Measurements from ENCODE around the gene VASH2. TPM values are rescaled to one million over a fixed set of nuclear protein-coding genes. Genes with fewer than 3 reads are reported as not detected.

VASH2 gene
- 251 to 303 TPM (median 254 TPM) in 3 replicates for total RNA-seq (2021)
- Bru-seq, nascent RNA = percentile 98 among the genes with signal in this experiment
- long read RNA-seq, experiment 1, full-length matches to known transcripts = 260 of 1,454 reads
- long read RNA-seq, experiment 1, partial matches to known transcripts = 138 of 1,454 reads
- long read RNA-seq, experiment 1, other reads (novel, unspliced or antisense) = 1,056 of 1,454 reads
- long read RNA-seq, experiment 2, full-length matches to known transcripts = 14 of 237 reads
- long read RNA-seq, experiment 2, partial matches to known transcripts = 123 of 237 reads
- long read RNA-seq, experiment 2, other reads (novel, unspliced or antisense) = 100 of 237 reads
- long read RNA-seq, experiment 3, partial matches to known transcripts = 0 of 17 reads
- long read RNA-seq, experiment 3, other reads (novel, unspliced or antisense) = 17 of 17 reads

DNA sequence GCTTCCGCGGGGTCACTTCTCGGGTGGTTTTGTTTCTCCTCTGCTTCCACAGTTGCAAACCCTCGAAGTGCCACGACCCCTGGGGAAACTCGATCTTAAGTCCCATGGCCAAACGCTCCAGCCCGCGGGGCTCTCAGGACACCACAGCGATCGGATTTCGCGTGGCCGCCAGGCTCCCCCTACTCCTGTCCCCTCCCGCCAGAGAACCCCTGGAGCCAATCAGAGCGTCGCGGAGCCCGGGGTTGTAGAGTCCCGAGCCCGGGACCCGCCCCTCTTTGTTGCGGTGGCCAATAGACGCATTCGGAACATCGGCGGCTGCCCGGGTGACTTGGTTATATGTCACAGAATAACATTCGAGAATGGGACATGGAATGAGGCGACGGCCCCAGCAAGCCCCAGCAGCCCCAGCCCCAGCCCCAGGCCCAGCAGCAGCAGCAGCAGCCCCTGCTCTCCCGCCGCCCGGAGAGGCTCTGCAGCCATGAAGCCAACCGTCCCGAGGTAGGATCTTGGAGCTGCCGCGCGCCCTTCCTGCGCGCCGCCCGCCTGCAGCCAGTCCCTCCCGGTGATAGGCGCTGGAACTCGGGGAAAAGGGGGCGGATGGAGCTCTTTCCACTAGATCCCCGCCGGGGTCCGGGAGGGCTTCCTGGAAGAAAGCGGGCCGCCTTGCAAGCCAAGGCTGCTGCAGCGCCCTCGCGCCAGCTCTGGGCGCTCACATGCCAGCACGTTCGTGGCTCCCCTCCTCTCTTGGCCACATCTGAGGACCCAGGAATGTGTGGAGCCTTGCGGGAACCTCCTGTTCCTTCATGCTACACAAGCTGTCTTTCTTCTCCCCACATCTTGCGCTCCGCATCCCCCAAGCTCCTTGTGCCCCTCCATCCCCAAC is at the start of gene VASH2:
Gene VASH2, plus strand, starts transcription at position 299 of the 883 bp plus-strand sequence. CDS start 1,002 bp downstream, outside the sequence.
- DNase-seq (ENCODE audit: low spot score) (peak; percentile 89), ATAC-seq (peak; percentile 98)
- H3K27me3 Mint-ChIP-seq (ENCODE audit: low read depth) = peaks cover 14% of the 10 kb centered on the region
- H3K4me1 Mint-ChIP-seq = peaks cover 62% of the 10 kb centered on the region
- peaks cover 48% of the 10 kb centered on the region for H3K36me3 Mint-ChIP-seq
- peak within 1 kb of the TSS; percentile 89 for H3K4me3 Mint-ChIP-seq
- peaks cover 10% of the 10 kb centered on the region for H3K9me3 Mint-ChIP-seq
- CTCF ChIA-PET = interaction anchor here (0.7 to 2.7 kb wide), 6 partner anchors 10 to 473 kb away, joined by 3 to 7 read pairs (median 4); partner anchors contain the start of gene FLVCR1
- H3K27ac Mint-ChIP-seq = peak within 1 kb of the TSS; percentile 74; the same call in 1 of the 2 replicates
- POLR2A ChIA-PET = interaction anchor here (0.6 to 2.1 kb wide), 6 partner anchors 17 to 342 kb away, joined by 3 to 7 read pairs (median 4); partner anchors contain the start of genes ATF3 and FLVCR1
- TF ChIP-seq ZBTB21 (CRISPR knock-in tag; IDR thresholded peaks at IDR 0.05; ENCODE audit: borderline replicate concordance) (0 out of 2 replicates have a peak, but pooled peaks have one; percentile 65), OVOL2 (CRISPR knock-in tag; IDR thresholded peaks at IDR 0.05; ENCODE audit: borderline replicate concordance) (no peak), ZNF219 (CRISPR knock-in tag; IDR thresholded peaks at IDR 0.05; ENCODE audit: borderline replicate concordance) (peak; percentile 15; the same call in 1 of the 2 replicates), ZNF396 (CRISPR knock-in tag; IDR thresholded peaks at IDR 0.05; ENCODE audit: borderline replicate concordance) (no peak), ETV6 (CRISPR knock-in tag; IDR thresholded peaks at IDR 0.05) (peak; percentile 93), RORB (CRISPR knock-in tag; IDR thresholded peaks at IDR 0.05) (no peak), NFYB (CRISPR knock-in tag; conservative IDR thresholded peaks at IDR 0.05; ENCODE audit: low read depth) (peak; percentile 72), KAT7 (CRISPR knock-in tag; IDR thresholded peaks at IDR 0.05; ENCODE audit: borderline replicate concordance) (0 out of 2 replicates have a peak, but pooled peaks have one; percentile 55), SP1 (CRISPR knock-in tag; conservative IDR thresholded peaks at IDR 0.05) (peak; percentile 0; the same call in 1 of the 2 replicates), CREM (CRISPR knock-in tag; IDR thresholded peaks at IDR 0.05) (no peak), RELA (CRISPR knock-in tag; IDR thresholded peaks at IDR 0.05; ENCODE audit: borderline replicate concordance) (no peak), NR2C2 (CRISPR knock-in tag; IDR thresholded peaks at IDR 0.05) (no peak)
- TF ChIP-seq, protein P1, sequence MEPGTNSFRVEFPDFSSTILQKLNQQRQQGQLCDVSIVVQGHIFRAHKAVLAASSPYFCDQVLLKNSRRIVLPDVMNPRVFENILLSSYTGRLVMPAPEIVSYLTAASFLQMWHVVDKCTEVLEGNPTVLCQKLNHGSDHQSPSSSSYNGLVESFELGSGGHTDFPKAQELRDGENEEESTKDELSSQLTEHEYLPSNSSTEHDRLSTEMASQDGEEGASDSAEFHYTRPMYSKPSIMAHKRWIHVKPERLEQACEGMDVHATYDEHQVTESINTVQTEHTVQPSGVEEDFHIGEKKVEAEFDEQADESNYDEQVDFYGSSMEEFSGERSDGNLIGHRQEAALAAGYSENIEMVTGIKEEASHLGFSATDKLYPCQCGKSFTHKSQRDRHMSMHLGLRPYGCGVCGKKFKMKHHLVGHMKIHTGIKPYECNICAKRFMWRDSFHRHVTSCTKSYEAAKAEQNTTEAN (CRISPR knock-in tag; IDR thresholded peaks at IDR 0.05) = peak; percentile 38; the same call in 1 of the 2 replicates
- TF ChIP-seq, protein P2, sequence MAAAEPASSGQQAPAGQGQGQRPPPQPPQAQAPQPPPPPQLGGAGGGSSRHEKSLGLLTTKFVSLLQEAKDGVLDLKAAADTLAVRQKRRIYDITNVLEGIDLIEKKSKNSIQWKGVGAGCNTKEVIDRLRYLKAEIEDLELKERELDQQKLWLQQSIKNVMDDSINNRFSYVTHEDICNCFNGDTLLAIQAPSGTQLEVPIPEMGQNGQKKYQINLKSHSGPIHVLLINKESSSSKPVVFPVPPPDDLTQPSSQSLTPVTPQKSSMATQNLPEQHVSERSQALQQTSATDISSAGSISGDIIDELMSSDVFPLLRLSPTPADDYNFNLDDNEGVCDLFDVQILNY (CRISPR knock-in tag; IDR thresholded peaks at IDR 0.05) = no peak
- TF ChIP-seq, protein P3, sequence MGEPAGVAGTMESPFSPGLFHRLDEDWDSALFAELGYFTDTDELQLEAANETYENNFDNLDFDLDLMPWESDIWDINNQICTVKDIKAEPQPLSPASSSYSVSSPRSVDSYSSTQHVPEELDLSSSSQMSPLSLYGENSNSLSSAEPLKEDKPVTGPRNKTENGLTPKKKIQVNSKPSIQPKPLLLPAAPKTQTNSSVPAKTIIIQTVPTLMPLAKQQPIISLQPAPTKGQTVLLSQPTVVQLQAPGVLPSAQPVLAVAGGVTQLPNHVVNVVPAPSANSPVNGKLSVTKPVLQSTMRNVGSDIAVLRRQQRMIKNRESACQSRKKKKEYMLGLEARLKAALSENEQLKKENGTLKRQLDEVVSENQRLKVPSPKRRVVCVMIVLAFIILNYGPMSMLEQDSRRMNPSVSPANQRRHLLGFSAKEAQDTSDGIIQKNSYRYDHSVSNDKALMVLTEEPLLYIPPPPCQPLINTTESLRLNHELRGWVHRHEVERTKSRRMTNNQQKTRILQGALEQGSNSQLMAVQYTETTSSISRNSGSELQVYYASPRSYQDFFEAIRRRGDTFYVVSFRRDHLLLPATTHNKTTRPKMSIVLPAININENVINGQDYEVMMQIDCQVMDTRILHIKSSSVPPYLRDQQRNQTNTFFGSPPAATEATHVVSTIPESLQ (CRISPR knock-in tag; IDR thresholded peaks at IDR 0.05) = no peak
- TF ChIP-seq, protein P4, sequence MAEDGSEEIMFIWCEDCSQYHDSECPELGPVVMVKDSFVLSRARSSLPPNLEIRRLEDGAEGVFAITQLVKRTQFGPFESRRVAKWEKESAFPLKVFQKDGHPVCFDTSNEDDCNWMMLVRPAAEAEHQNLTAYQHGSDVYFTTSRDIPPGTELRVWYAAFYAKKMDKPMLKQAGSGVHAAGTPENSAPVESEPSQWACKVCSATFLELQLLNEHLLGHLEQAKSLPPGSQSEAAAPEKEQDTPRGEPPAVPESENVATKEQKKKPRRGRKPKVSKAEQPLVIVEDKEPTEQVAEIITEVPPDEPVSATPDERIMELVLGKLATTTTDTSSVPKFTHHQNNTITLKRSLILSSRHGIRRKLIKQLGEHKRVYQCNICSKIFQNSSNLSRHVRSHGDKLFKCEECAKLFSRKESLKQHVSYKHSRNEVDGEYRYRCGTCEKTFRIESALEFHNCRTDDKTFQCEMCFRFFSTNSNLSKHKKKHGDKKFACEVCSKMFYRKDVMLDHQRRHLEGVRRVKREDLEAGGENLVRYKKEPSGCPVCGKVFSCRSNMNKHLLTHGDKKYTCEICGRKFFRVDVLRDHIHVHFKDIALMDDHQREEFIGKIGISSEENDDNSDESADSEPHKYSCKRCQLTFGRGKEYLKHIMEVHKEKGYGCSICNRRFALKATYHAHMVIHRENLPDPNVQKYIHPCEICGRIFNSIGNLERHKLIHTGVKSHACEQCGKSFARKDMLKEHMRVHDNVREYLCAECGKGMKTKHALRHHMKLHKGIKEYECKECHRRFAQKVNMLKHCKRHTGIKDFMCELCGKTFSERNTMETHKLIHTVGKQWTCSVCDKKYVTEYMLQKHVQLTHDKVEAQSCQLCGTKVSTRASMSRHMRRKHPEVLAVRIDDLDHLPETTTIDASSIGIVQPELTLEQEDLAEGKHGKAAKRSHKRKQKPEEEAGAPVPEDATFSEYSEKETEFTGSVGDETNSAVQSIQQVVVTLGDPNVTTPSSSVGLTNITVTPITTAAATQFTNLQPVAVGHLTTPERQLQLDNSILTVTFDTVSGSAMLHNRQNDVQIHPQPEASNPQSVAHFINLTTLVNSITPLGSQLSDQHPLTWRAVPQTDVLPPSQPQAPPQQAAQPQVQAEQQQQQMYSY (CRISPR knock-in tag; IDR thresholded peaks at IDR 0.05) = no peak
- TF ChIP-seq, protein P5, sequence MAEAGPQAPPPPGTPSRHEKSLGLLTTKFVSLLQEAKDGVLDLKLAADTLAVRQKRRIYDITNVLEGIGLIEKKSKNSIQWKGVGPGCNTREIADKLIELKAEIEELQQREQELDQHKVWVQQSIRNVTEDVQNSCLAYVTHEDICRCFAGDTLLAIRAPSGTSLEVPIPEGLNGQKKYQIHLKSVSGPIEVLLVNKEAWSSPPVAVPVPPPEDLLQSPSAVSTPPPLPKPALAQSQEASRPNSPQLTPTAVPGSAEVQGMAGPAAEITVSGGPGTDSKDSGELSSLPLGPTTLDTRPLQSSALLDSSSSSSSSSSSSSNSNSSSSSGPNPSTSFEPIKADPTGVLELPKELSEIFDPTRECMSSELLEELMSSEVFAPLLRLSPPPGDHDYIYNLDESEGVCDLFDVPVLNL (CRISPR knock-in tag; IDR thresholded peaks at IDR 0.05; ENCODE audit: borderline replicate concordance, low read depth) = no peak
- TF ChIP-seq, protein P6, sequence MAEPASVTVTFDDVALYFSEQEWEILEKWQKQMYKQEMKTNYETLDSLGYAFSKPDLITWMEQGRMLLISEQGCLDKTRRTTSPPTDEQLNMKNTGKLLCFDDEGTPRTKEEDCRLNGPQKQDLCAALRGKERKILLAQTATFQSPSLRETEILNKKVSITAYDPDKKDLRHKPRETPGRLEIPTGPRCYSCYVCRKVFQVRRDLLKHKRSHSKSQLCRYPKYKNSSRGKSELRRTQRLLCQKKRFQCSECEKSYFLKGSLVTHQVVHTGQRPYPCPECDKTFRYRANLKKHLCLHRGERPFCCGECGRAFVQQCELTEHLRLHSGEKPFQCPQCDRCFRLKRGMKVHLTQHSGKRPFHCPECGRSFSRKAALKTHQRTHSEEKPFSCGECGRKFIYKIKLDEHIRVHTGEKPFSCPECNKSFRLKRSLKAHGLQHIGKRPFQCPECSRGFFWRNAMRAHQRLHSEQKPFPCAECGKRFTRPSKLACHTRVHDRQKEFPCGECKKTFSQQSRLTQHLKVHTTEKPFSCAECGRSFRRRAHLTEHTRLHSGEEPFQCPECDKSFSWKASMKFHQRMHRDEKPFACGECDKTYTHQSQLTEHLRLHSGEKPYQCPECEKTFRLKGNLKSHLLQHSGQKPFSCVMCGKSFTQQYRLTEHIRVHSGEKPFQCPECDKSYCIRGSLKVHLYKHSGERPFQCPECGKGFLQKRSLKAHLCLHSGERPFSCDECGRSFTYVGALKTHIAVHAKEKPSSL (CRISPR knock-in tag; conservative IDR thresholded peaks at IDR 0.05) = no peak
- TF ChIP-seq, protein P7, sequence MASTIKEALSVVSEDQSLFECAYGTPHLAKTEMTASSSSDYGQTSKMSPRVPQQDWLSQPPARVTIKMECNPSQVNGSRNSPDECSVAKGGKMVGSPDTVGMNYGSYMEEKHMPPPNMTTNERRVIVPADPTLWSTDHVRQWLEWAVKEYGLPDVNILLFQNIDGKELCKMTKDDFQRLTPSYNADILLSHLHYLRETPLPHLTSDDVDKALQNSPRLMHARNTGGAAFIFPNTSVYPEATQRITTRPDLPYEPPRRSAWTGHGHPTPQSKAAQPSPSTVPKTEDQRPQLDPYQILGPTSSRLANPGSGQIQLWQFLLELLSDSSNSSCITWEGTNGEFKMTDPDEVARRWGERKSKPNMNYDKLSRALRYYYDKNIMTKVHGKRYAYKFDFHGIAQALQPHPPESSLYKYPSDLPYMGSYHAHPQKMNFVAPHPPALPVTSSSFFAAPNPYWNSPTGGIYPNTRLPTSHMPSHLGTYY (CRISPR knock-in tag; IDR thresholded peaks at IDR 0.05) = no peak

Data from WTC11 (cell line).